ENCODE measurements around the gene RANBP17.
"Not testable (repeated sequence)": the region's sequence is repeated elsewhere in the genome, so short reads cannot be mapped to it uniquely, and the experiment has no call there.

The RANBP17 gene

DNA sequence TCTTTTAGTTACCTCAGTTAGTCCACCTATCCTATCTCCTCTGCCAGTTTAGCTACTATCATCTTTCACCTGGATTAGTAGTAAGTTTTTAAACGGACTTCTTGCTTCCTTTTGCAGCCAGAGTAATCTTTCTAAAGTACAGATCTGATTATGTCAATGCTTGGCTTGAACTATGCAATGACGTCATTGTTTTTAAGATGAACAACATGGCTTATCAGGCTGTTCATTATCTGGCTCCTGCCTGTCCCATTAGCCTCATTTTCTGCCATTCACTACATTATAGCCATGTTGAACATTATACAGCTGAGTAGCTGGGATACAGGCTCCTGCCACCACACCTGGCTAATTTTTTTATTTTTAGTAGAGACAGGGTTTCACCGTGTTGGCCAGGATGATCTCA is 98.7 kb downstream of the RANBP17 start:
- H3K4me1 Mint-ChIP-seq = no peaks in the 10 kb centered on the region
- ATAC-seq = no peak

GRCh38 chr5:170963521-170963920 is 101.7 kb downstream of the RANBP17 start:
- Mint-ChIP-seq H3K36me3 (no peaks in the 10 kb centered on the region), H3K4me3 (no peak overlapping the region), H3K27ac (no peak overlapping the region), H3K4me1 (no peaks in the 10 kb centered on the region), H3K9me3 (no peaks in the 10 kb centered on the region)
- ATAC-seq (no peak), DNase-seq (ENCODE audit: low spot score in 2 of 2) (no peak)

More for the DNA sequence above, 98.7 kb downstream of the RANBP17 start:
- H3K4me3 Mint-ChIP-seq = no peak overlapping the region
- no peaks in the 10 kb centered on the region for H3K36me3 Mint-ChIP-seq
- H3K9me3 Mint-ChIP-seq = no peaks in the 10 kb centered on the region
- no peak for DNase-seq (ENCODE audit: low spot score in 2 of 2)
- no peak overlapping the region for H3K27ac Mint-ChIP-seq

DNA sequence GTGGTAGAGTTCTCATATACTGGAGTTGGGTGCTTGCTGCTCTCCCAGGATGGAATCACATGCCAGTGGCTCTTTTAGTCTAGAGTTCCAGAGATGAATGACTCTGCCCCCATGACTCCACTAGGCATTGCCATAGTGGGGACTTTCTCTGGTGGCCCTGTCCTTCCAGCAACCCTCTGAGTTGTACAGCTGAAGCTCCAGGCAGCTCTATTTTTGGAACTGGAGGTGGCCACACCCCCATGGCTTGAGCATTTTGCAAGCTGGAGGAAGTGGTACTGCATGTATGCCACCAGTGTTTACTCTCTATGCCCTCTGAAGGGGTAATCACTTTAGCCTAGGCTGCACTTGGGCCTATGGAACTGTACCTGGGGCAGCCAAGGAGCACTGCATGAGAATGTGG is 112.6 kb downstream of the RANBP17 start:
- Mint-ChIP-seq H3K27ac (no peak overlapping the region), H3K4me1 (no peaks in the 10 kb centered on the region), H3K36me3 (no peaks in the 10 kb centered on the region), H3K4me3 (no peak overlapping the region), H3K9me3 (no peaks in the 10 kb centered on the region)
- no peak for DNase-seq (ENCODE audit: low spot score in 2 of 2)
- ATAC-seq = no peak

DNA sequence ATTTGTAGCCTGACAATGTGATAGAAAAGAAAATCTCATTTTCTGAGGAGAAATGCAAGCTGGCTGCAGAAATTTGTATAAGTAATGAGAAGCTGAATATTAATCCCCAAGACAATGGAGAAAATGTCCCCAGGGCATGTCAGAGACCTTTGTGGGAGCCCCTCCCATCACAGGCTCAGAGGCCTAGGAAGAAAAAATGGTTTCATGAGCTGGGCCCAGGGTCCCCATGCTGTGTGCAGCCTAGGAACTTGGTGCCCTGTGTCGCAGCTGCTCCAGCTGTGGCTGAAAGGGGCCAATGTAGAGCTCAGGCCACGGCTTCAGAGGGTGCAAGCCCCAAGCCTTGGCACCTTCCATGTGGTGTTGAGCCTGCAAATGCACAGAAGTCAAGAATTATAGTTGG is 118.4 kb downstream of the RANBP17 start:
- H3K9me3 Mint-ChIP-seq; H3K36me3 Mint-ChIP-seq; H3K4me1 Mint-ChIP-seq; H3K4me3 Mint-ChIP-seq; ATAC-seq; H3K27ac Mint-ChIP-seq; DNase-seq (ENCODE audit: low spot score in 2 of 2): not testable (repeated sequence)

DNA sequence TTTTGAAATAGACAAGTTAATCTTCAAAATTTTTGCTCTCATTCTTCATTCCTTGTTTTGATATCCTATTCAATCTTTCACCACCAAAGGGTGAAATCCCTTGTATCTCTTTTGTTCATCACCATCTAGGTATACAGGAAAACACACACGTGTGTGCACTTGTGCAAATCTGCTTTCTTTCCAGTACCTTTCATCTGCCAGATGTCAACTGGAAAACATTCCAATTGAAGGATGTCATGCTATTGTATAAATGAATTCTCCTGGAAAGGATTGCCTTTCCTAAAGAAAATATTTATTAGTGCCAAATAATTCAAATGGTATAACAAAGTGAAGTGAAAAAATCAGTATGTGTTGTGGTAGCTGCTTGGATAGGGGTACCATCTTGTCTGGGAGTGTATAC is 123.7 kb downstream of the RANBP17 start:
- no peak for ATAC-seq
- H3K4me1 Mint-ChIP-seq = no peaks in the 10 kb centered on the region
- no peak for DNase-seq (ENCODE audit: low spot score in 2 of 2)
- no peaks in the 10 kb centered on the region for H3K9me3 Mint-ChIP-seq
- no peak overlapping the region for H3K27ac Mint-ChIP-seq
- no peak overlapping the region for H3K4me3 Mint-ChIP-seq
- no peaks in the 10 kb centered on the region for H3K36me3 Mint-ChIP-seq

GRCh38 chr5:170986598-170986997 is 124.8 kb downstream of the RANBP17 start:
- no peaks in the 10 kb centered on the region for H3K9me3 Mint-ChIP-seq
- H3K36me3 Mint-ChIP-seq = no peaks in the 10 kb centered on the region
- ATAC-seq = no peak
- H3K27ac Mint-ChIP-seq = no peak overlapping the region
- H3K4me1 Mint-ChIP-seq = no peaks in the 10 kb centered on the region
- no peak for DNase-seq (ENCODE audit: low spot score in 2 of 2)
- H3K4me3 Mint-ChIP-seq = no peak overlapping the region

GRCh38 chr5:170993476-170993875 is 131.7 kb downstream of the RANBP17 start:
- Mint-ChIP-seq H3K4me3 (no peak overlapping the region), H3K4me1 (no peaks in the 10 kb centered on the region), H3K27ac (no peak overlapping the region), H3K36me3 (no peaks in the 10 kb centered on the region), H3K9me3 (no peaks in the 10 kb centered on the region)
- ATAC-seq = no peak
- no peak for DNase-seq (ENCODE audit: low spot score in 2 of 2)

DNA sequence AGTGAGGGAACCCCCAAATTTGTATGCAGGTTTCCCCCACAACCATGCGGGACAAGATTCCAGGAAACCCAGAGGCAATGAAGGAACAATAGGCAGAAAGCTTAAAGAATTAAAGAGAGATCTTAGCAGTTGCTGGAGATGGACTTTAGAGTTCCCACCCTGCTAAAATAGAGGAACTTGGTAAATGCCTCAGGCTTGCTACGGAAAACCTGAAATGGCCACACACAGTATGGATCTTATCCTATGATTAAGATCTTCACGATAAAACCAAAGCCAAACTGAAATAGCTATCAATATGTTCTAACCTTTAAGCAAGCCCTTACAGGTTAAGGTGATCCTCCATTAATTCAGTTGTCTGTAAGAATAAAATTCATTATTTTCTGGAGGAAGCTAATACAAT is 148.3 kb downstream of the RANBP17 start:
- Mint-ChIP-seq H3K36me3 (no peaks in the 10 kb centered on the region), H3K4me1 (no peaks in the 10 kb centered on the region), H3K4me3 (no peak overlapping the region), H3K9me3 (peaks cover 9% of the 10 kb centered on the region), H3K27ac (no peak overlapping the region)
- no peak for ATAC-seq
- DNase-seq (ENCODE audit: low spot score in 2 of 2) = no peak

- no peak overlapping the region for H3K4me3 Mint-ChIP-seq
- no peak for ATAC-seq
- no peak for DNase-seq (ENCODE audit: low spot score in 2 of 2)
- no peak overlapping the region for H3K27ac Mint-ChIP-seq
- no peaks in the 10 kb centered on the region for H3K36me3 Mint-ChIP-seq
- no peaks in the 10 kb centered on the region for H3K4me1 Mint-ChIP-seq
- H3K9me3 Mint-ChIP-seq = peaks cover 9% of the 10 kb centered on the region
Measured at GRCh38 chr5:171010816-171011215, 149.0 kb downstream of the RANBP17 start.

DNA sequence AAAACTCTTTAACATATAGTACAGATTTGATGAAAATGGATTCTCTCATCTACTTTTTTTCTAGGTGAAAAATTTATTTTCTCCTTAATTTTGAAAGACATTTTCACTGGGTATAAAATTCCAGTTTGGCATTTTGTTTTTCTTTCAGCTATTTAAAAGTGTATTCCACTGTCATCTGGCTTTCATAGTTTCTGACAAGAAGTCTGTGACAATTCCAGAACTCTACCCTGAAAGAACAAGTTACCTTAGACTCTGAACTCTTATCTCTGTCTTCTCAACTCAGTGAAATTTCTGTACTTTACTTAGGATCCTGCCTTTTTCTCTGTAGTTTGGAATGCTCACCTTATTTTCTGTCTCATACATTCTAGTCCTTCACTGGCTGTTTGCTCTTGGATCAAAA is 161.7 kb downstream of the RANBP17 start:
- Mint-ChIP-seq H3K36me3 (no peaks in the 10 kb centered on the region), H3K27ac (no peak overlapping the region), H3K9me3 (peaks cover 5% of the 10 kb centered on the region), H3K4me1 (no peaks in the 10 kb centered on the region), H3K4me3 (no peak overlapping the region)
- ATAC-seq (no peak), DNase-seq (ENCODE audit: low spot score in 2 of 2) (no peak)

- no peaks in the 10 kb centered on the region for H3K36me3 Mint-ChIP-seq
- no peak for DNase-seq (ENCODE audit: low spot score in 2 of 2)
- ATAC-seq = no peak
- H3K4me3 Mint-ChIP-seq = no peak overlapping the region
- H3K4me1 Mint-ChIP-seq = no peaks in the 10 kb centered on the region
- H3K27ac Mint-ChIP-seq = no peak overlapping the region
- peaks cover 5% of the 10 kb centered on the region for H3K9me3 Mint-ChIP-seq
Measured at GRCh38 chr5:171024084-171024483, 162.3 kb downstream of the RANBP17 start.

DNA sequence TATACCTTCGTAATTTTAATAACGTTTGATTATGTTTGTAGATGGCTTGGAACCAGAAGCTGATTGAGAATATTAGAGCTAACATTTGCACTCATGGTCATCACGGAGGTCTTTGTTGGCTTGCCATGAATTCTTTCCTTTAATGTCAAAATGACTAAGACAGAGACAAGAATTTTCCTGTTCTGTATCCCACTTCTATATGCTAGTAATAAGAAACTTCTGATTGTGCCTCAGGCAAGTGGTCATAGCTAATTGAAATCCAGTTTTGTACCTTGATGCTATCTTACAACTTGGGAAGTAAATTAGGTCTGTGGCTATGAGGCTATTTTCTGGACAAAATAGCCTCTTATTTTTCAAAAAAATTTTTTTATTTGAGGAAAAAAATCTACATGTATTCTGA is 167.6 kb downstream of the RANBP17 start:
- H3K4me1 Mint-ChIP-seq = no peaks in the 10 kb centered on the region
- H3K27ac Mint-ChIP-seq = no peak overlapping the region
- DNase-seq (ENCODE audit: low spot score in 2 of 2) (no peak), ATAC-seq (no peak)
- H3K4me3 Mint-ChIP-seq = no peak overlapping the region
- no peaks in the 10 kb centered on the region for H3K9me3 Mint-ChIP-seq
- H3K36me3 Mint-ChIP-seq = no peaks in the 10 kb centered on the region

DNA sequence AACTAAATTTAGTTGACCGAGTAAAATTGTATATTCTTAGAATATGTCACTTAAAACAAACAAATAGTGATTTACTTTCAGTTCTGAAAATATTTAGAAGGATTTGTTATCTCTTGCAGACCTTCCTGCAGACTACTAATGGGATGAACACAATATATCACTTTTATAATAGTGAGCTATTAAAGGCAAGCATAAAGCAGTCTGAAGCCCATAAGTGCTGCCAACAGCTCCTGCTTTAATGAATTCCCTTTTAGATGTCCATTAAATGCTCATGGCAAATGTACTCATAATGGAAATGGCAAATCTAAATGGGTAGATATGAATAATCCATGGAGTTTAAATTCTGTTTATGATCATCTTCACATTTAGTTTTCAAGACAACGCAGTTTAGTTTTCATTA is 170.2 kb downstream of the RANBP17 start:
- no peak for ATAC-seq
- H3K36me3 Mint-ChIP-seq = no peaks in the 10 kb centered on the region
- no peak overlapping the region for H3K27ac Mint-ChIP-seq
- no peaks in the 10 kb centered on the region for H3K4me1 Mint-ChIP-seq
- DNase-seq (ENCODE audit: low spot score in 2 of 2) = no peak
- H3K4me3 Mint-ChIP-seq = no peak overlapping the region
- peaks cover 3% of the 10 kb centered on the region for H3K9me3 Mint-ChIP-seq

DNA sequence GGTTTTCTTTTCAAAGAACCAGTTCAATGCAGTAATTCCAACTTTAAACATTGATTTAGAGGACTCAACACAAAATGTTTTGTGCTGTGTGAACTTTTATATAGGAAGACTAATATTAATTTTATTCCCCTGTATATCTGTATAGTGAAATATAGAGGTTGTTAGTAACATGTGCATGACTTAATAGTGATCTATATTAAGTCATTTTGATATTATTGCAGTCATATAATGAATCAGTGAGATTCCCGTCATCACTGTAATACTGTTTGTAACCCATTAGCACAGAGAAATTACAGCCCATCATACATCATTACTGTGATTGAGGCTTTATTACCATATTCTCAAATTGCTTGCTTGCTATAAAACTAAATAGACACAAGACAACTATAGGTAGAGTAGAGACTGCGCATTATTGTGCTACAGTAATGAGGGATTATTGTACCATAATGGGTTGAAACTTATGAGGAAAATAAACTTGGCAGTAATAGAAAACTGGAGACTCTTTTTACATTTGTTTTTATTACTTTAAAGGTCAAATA is 170.7 kb downstream of the RANBP17 start:
- DNase-seq (ENCODE audit: low spot score in 2 of 2) (no peak), ATAC-seq (no peak)
- Mint-ChIP-seq H3K27ac (no peak overlapping the region), H3K4me3 (no peak overlapping the region), H3K9me3 (peaks cover 3% of the 10 kb centered on the region), H3K36me3 (no peaks in the 10 kb centered on the region), H3K4me1 (no peaks in the 10 kb centered on the region)

DNA sequence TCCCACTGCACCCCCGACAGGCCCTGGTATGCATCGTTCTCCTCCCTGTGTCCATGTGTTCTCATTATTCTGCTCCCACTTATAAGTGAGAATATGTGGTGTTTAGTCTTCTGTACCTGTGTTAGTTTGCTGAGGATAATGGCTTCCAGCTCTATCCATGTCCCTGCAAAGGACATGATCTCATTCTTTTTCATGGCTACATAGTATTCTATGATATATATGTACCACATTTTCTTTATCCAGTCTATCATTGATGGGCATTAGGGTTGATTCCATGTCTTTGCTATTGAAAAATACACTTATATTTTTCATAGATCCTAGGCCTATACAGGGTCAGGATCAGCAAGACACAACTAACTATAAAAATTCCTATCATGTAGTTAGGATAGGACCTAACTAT is 180.1 kb downstream of the RANBP17 start:
- H3K4me1 Mint-ChIP-seq, ATAC-seq, H3K9me3 Mint-ChIP-seq: not testable (repeated sequence)

DNA sequence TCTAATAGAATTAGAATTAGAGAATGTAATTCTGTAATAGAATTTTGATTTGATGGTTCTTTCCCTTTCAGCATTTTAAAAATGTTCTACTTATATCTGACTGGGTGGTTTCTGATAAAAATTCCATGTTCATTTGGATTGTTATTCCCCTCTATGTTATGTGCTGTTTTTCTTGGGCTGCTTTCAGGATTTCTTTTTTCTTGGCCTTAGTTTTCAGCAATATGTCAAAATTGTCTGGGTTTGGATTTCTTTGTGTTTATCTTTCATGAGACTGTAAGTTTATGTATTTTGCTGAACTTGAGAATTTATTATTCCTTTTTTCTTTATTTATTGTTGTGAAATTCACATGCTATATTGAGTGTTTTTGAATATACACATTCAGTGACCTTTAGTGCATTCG is 189.1 kb downstream of the RANBP17 start:
- Mint-ChIP-seq H3K27ac (no peak overlapping the region), H3K4me1 (no peaks in the 10 kb centered on the region), H3K4me3 (no peak overlapping the region), H3K9me3 (peaks cover 4% of the 10 kb centered on the region), H3K36me3 (no peaks in the 10 kb centered on the region)
- DNase-seq (ENCODE audit: low spot score in 2 of 2) (no peak), ATAC-seq (no peak)

More for the DNA sequence above, 180.1 kb downstream of the RANBP17 start:
- H3K27ac Mint-ChIP-seq; DNase-seq (ENCODE audit: low spot score in 2 of 2); H3K4me3 Mint-ChIP-seq; H3K36me3 Mint-ChIP-seq: not testable (repeated sequence)

DNA sequence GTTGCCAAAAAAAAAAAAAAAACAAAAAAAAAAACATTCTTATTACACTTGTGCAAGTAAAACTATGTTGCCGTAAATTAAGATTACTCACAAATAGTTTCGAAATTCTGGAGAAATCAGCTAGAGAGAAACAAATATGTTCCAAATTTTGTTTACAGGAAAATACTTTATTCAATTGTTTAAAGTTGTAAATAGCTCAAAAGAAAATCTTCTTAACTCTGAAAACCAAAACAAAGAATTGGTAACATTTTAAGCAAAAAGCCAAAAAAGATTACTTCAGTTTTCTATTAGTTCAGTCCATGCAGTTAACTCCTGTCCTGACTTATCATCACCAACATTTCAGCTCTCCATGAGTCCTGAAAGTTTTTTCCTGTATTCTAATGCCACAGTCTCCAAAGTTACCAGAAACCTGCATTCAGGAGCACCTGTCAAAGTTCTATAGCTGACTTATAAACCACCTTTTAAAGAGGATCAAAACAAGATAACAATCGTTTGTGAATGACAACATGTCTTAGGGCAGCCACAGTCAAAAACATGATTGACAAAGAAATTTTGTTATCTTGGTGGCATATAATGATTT is 194.1 kb downstream of the RANBP17 start:
- no peaks in the 10 kb centered on the region for H3K36me3 Mint-ChIP-seq
- peaks cover 9% of the 10 kb centered on the region for H3K9me3 Mint-ChIP-seq
- no peak overlapping the region for H3K4me3 Mint-ChIP-seq
- ATAC-seq (no peak), DNase-seq (ENCODE audit: low spot score in 2 of 2) (no peak)
- no peaks in the 10 kb centered on the region for H3K4me1 Mint-ChIP-seq
- no peak overlapping the region for H3K27ac Mint-ChIP-seq
